ENCODE data around the gene NUP62. TPM values are rescaled to one million over a fixed set of nuclear protein-coding genes. Genes with fewer than 3 reads are reported as not detected.

Gene NUP62
- total and polyA plus RNA-seq, 2 experiments from 2014 or later: 55.5 to 99.4 TPM

DNA sequence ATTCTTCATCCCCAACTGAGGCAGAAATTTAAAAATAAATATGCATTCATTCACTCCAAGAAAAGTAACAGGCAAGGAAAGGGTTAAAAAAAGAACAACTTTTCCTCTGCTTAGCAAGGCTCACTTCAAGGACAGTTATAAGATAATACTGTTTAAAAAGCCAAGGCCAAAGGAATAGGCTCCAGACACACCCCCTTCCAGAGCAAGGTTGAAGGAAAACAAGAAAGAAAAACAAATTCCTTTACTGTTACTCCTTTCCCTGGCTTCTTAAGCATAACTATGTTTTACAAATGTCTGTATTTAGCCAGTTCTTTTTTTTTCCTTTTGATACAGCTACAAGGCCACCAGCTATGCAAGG is 23.2 kb upstream of the NUP62 start:
- no peak for ATAC-seq
- no peaks in the 10 kb centered on the region for H3K36me3 ChIP-seq (ENCODE audit: insufficient read depth)

DNA sequence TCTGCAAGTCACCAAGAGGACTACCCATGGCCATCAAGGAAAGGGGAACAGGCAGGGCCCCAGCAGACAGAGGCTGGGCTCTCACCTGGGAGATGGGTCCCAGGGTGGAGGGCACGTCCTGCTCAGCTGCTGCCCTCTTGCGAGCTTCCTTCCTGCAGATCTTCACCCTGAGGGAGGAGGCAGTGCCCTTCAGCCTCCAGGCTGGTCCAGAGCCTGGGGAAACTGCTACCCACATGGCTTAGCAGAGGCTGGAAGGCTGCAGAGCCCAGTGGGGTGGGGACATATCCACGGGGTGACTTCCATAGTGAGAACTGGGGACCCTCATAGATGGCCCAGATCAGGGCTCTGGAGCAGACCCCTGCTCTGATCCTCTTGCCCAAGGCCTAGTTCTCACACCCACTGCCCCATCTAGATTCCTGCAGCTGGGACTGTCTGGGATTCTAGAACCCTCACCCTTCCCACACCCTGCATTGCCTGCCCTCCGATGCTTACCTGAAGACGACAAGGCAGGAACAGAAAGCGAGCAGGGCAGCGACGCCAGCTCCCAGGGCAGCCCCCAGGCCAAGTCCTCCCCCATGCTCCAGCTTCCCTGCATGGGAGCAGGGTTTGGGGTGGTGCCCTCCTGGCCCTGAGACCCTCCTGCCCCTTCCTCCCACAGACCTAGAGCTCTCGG is 22.6 kb upstream of the NUP62 start:
- Histone ChIP-seq H2AFZ (no peak overlapping the region), H3K4me1 (ENCODE audit: insufficient read depth) (peaks cover 26% of the 10 kb centered on the region; the same call in 1 of the 2 replicates), H3K27ac (ENCODE audit: low read depth) (no peak overlapping the region), H3K4me2 (no peak overlapping the region), H3K36me3 (ENCODE audit: insufficient read depth) (no peaks in the 10 kb centered on the region), H4K20me1 (replicated peaks; ENCODE audit: insufficient read depth) (no peaks in the 10 kb centered on the region), H3K79me2 (replicated peaks; ENCODE audit: insufficient read depth) (no peaks in the 10 kb centered on the region), H3K4me3 (no peak overlapping the region), H3F3A (replicated peaks; ENCODE audit: low read depth) (no peaks in the 10 kb centered on the region), H3K9me2 (ENCODE audit: insufficient read depth) (no peaks in the 10 kb centered on the region), H3K27me3 (ENCODE audit: insufficient read depth) (no peaks in the 10 kb centered on the region)
- Mint-ChIP-seq H3K4me1 (peaks cover 23% of the 10 kb centered on the region), H3K36me3 (ENCODE audit: low read depth) (no peaks in the 10 kb centered on the region; the same call in 2 of the 3 replicates), H3K4me3 (no peak overlapping the region), H3K9me3 (peaks cover 12% of the 10 kb centered on the region), H3K27me3 (ENCODE audit: insufficient read depth, low read depth, poor library complexity) (peaks cover 12% of the 10 kb centered on the region), H3K27ac (no peak overlapping the region)
- no peak for DNase-seq (ENCODE audit: low spot score)
- no peak for TF ChIP-seq NANOG (IDR thresholded peaks at IDR 0.05; ENCODE audit: borderline replicate concordance)
- no peak for TF ChIP-seq ETS1 (IDR thresholded peaks at IDR 0.05)
- no peak for TF ChIP-seq EZH2 (IDR thresholded peaks at IDR 0.05; ENCODE audit: low read depth, unreplicated experiment)
- TF ChIP-seq EZH2phosphoT487 (IDR thresholded peaks at IDR 0.05; ENCODE audit: unreplicated experiment): no peak
- no peak for TF ChIP-seq CREB1 (CRISPR knock-in tag; IDR thresholded peaks at IDR 0.05; ENCODE audit: low read depth)
- no peak for TF ChIP-seq ZNF331 (CRISPR knock-in tag; IDR thresholded peaks at IDR 0.05; ENCODE audit: low read depth)
- TF ChIP-seq STAT1 (IDR thresholded peaks at IDR 0.05; ENCODE audit: unreplicated experiment): no peak
- TF ChIP-seq, protein P1, sequence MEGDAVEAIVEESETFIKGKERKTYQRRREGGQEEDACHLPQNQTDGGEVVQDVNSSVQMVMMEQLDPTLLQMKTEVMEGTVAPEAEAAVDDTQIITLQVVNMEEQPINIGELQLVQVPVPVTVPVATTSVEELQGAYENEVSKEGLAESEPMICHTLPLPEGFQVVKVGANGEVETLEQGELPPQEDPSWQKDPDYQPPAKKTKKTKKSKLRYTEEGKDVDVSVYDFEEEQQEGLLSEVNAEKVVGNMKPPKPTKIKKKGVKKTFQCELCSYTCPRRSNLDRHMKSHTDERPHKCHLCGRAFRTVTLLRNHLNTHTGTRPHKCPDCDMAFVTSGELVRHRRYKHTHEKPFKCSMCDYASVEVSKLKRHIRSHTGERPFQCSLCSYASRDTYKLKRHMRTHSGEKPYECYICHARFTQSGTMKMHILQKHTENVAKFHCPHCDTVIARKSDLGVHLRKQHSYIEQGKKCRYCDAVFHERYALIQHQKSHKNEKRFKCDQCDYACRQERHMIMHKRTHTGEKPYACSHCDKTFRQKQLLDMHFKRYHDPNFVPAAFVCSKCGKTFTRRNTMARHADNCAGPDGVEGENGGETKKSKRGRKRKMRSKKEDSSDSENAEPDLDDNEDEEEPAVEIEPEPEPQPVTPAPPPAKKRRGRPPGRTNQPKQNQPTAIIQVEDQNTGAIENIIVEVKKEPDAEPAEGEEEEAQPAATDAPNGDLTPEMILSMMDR (conservative IDR thresholded peaks at IDR 0.05; ENCODE audit: low read depth in 2 of 2): no peak
- no peak for TF ChIP-seq POLR2AphosphoS5 (IDR thresholded peaks at IDR 0.05; ENCODE audit: low read depth)
- TF ChIP-seq ZNF462 (CRISPR knock-in tag; IDR thresholded peaks at IDR 0.05): no peak
- no peak for ATAC-seq

More for the DNA sequence above, 23.2 kb upstream of the NUP62 start:
- Mint-ChIP-seq H3K27me3 (ENCODE audit: insufficient read depth, low read depth, poor library complexity) (peaks cover 12% of the 10 kb centered on the region), H3K4me1 (peaks cover 25% of the 10 kb centered on the region), H3K27ac (no peak overlapping the region), H3K9me3 (peaks cover 12% of the 10 kb centered on the region), H3K4me3 (no peak overlapping the region), H3K36me3 (ENCODE audit: low read depth) (no peaks in the 10 kb centered on the region; the same call in 2 of the 3 replicates)
- Histone ChIP-seq H3K27me3 (ENCODE audit: insufficient read depth) (no peaks in the 10 kb centered on the region), H3K79me2 (replicated peaks; ENCODE audit: insufficient read depth) (no peaks in the 10 kb centered on the region), H3K27ac (ENCODE audit: low read depth) (no peak overlapping the region), H3K4me3 (no peak overlapping the region), H3F3A (replicated peaks; ENCODE audit: low read depth) (no peaks in the 10 kb centered on the region), H2AFZ (no peak overlapping the region), H4K20me1 (replicated peaks; ENCODE audit: insufficient read depth) (no peaks in the 10 kb centered on the region), H3K4me1 (ENCODE audit: insufficient read depth) (peaks cover 32% of the 10 kb centered on the region; the same call in 1 of the 2 replicates), H3K9me2 (ENCODE audit: insufficient read depth) (no peaks in the 10 kb centered on the region), H3K4me2 (no peak overlapping the region)
- DNase-seq (ENCODE audit: low spot score): no peak
- no peak for TF ChIP-seq POLR2AphosphoS5 (IDR thresholded peaks at IDR 0.05; ENCODE audit: low read depth)
- TF ChIP-seq CREB1 (CRISPR knock-in tag; IDR thresholded peaks at IDR 0.05; ENCODE audit: low read depth): no peak
- TF ChIP-seq STAT1 (IDR thresholded peaks at IDR 0.05; ENCODE audit: unreplicated experiment): no peak
